Vagina (tissue), 2 donors: ENCODE data around the gene PCDHA8. TPM values are rescaled to one million over a fixed set of nuclear protein-coding genes. Genes with fewer than 3 reads are reported as not detected.
"Not testable (repeated sequence)": the region's sequence is repeated elsewhere in the genome, so short reads cannot be mapped to it uniquely, and the experiment has no call there.

Source experiments
- DNase-seq, 2 donors: peaks; one replicate each; pipeline ENCODE4 v3.0.0-alpha.2; 2017; ENCODE audit errors: extremely low spot score in 2 of 2
- H3K27ac ChIP-seq: fragments of 200-600 bp; sonication (generic); one replicate; pipeline ENCODE4 v1.5.1; 2019
- H3K27me3 ChIP-seq: fragments of 200-600 bp; sonication (generic); one replicate; pipeline ENCODE4 v1.5.1; 2019
- H3K36me3 ChIP-seq, 2 donors: fragments of 200-600 bp; sonication (generic); one replicate each; pipeline ENCODE4 v1.5.1; 2017 to 2019
- H3K4me1 ChIP-seq: fragments of 200-600 bp; sonication (generic); one replicate; pipeline ENCODE4 v1.5.1; 2019
- H3K4me3 ChIP-seq, 2 donors: fragments of 200-600 bp; sonication (generic); 1 replicate in 1 of 2; 2 replicates in 1 of 2; pipeline ENCODE4 v1.5.1; 2016 to 2019
- H3K9me3 ChIP-seq: fragments of 200-600 bp; sonication (generic); one replicate; pipeline ENCODE4 v1.5.1; 2019
- CTCF ChIP-seq, 3 experiments: fragments of 450-650 bp in 2 of 3; fragments of 200-600 bp in 1 of 3; sonication (generic) in 1 of 3; IDR thresholded peaks; one replicate each; pipeline ENCODE4 v1.5.1; 2017 to 2019; ENCODE audit warnings: antibody characterized with exemption in 3 of 3, mild to moderate bottlenecking in 2 of 3, moderate library complexity in 2 of 3
- POLR2A ChIP-seq, 2 donors: fragments of 450-650 bp; IDR thresholded peaks; one replicate each; pipeline ENCODE4 v1.6.1; 2017; ENCODE audit warnings: antibody characterized with exemption in 2 of 2, mild to moderate bottlenecking in 2 of 2, moderate library complexity in 2 of 2
- POLR2AphosphoS5 ChIP-seq, 2 donors: sonication (generic); formaldehyde crosslinking; IDR thresholded peaks; one replicate each; pipeline ENCODE4 v1.9.0; 2017; ENCODE audit warnings: antibody characterized with exemption in 2 of 2, mild to moderate bottlenecking in 2 of 2, low read depth in 1 of 2; ENCODE audit not compliant: insufficient read depth in 1 of 2
- intact Hi-C: fragments of 100-400 bp; cut with DNase I; formaldehyde crosslinking; loops from one replicate; pipeline ENCODE4 v1.15.1; 2023
- total RNA-seq: library from RNA; depleted of rRNA; stranded (reverse); fragments of >200 nt; gene quantifications from one replicate; pipeline ENCODE4 v1.2.3, GENCODE V29; 2016

Gene PCDHA8
- total RNA-seq, 1 donor from 2014 or later, result 0.49 TPM

GRCh38 chr5:140823475-140823874 is 17.5 kb upstream of the PCDHA8 start:
- Histone ChIP-seq H3K36me3 (no peaks in the 10 kb centered on the region), H3K9me3 (peaks cover 3% of the 10 kb centered on the region), H3K4me1 (no peaks in the 10 kb centered on the region), H3K27ac (no peak overlapping the region), H3K27me3 (no peaks in the 10 kb centered on the region), H3K4me3 (no peak overlapping the region)
- no peak for DNase-seq
- TF ChIP-seq POLR2AphosphoS5 (IDR thresholded peaks at IDR 0.05; ENCODE audit: insufficient read depth in 1 of 2, low read depth in 1 of 2) (no peak), CTCF (IDR thresholded peaks at IDR 0.05) (no peak), POLR2A (IDR thresholded peaks at IDR 0.05) (no peak)
- intact Hi-C loops, result no loop called here

- H3K4me3 ChIP-seq, result peak within 1 kb of the TSS in 1 of 2 donors; percentile 24
- no peak for TF ChIP-seq POLR2A (IDR thresholded peaks at IDR 0.05)
- TF ChIP-seq CTCF (IDR thresholded peaks at IDR 0.05), result no peak
- no peak for TF ChIP-seq POLR2AphosphoS5 (IDR thresholded peaks at IDR 0.05; ENCODE audit: insufficient read depth in 1 of 2, low read depth in 1 of 2)
- no peaks in the 10 kb centered on the region for H3K9me3 ChIP-seq
- no peaks in the 10 kb centered on the region for H3K27me3 ChIP-seq
- H3K27ac ChIP-seq, result no peak within 1 kb of the TSS
- no peaks in the 10 kb centered on the region for H3K36me3 ChIP-seq
- no peak for DNase-seq
- intact Hi-C loops, result no loop called here
- H3K4me1 ChIP-seq, result no peaks in the 10 kb centered on the region
Measured at GRCh38 chr5:140827704-140828361, 13.2 kb upstream of the PCDHA8 start, which contains the start of gene PCDHA6. Gene PCDHA6 (plus strand): TSS chr5:140827960. CDS start chr5:140828092, 132 bp downstream.

- no peak for DNase-seq
Measured at GRCh38 chr5:140828362-140828737, 12.6 kb upstream of the PCDHA8 start.

GRCh38 chr5:140829511-140830501 is 11.2 kb upstream of the PCDHA8 start:
- intact Hi-C loops, H3K9me3 ChIP-seq, H3K4me3 ChIP-seq, DNase-seq, H3K4me1 ChIP-seq, H3K27me3 ChIP-seq, H3K36me3 ChIP-seq, H3K27ac ChIP-seq: not testable (repeated sequence)

More at GRCh38 chr5:140828362-140828737, 12.6 kb upstream of the PCDHA8 start:
- H3K27me3 ChIP-seq, result no peaks in the 10 kb centered on the region
- intact Hi-C loops, result no loop called here
- TF ChIP-seq CTCF (IDR thresholded peaks at IDR 0.05), result no peak
- no peak for TF ChIP-seq POLR2A (IDR thresholded peaks at IDR 0.05)
- no peak for TF ChIP-seq POLR2AphosphoS5 (IDR thresholded peaks at IDR 0.05; ENCODE audit: insufficient read depth in 1 of 2, low read depth in 1 of 2)
- no peaks in the 10 kb centered on the region for H3K9me3 ChIP-seq
- no peak overlapping the region for H3K27ac ChIP-seq
- no peaks in the 10 kb centered on the region for H3K36me3 ChIP-seq
- H3K4me1 ChIP-seq, result no peaks in the 10 kb centered on the region
- peak overlapping the region in 1 of 2 donors; percentile 24 for H3K4me3 ChIP-seq

GRCh38 chr5:140833993-140834392 is 7.0 kb upstream of the PCDHA8 start, which contains the start of gene PCDHA7:
Gene PCDHA7 (plus strand): TSS chr5:140834269. CDS start chr5:140834384, 115 bp downstream.
- no peaks in the 10 kb centered on the region for H3K9me3 ChIP-seq
- H3K4me3 ChIP-seq, result peak within 1 kb of the TSS; percentile 13 to 16
- H3K27ac ChIP-seq, result no peak within 1 kb of the TSS
- TF ChIP-seq CTCF (IDR thresholded peaks at IDR 0.05) (no peak), POLR2A (IDR thresholded peaks at IDR 0.05) (no peak), POLR2AphosphoS5 (IDR thresholded peaks at IDR 0.05; ENCODE audit: insufficient read depth in 1 of 2, low read depth in 1 of 2) (no peak)
- H3K4me1 ChIP-seq, result no peaks in the 10 kb centered on the region
- H3K36me3 ChIP-seq, result no peaks in the 10 kb centered on the region
- no peak for DNase-seq
- intact Hi-C loops, result no loop called here
- H3K27me3 ChIP-seq, result no peaks in the 10 kb centered on the region

GRCh38 chr5:140834439-140835008 is 6.5 kb upstream of the PCDHA8 start:
- DNase-seq, H3K27me3 ChIP-seq: not testable (repeated sequence)

More at GRCh38 chr5:140834439-140835008, 6.5 kb upstream of the PCDHA8 start:
- H3K27ac ChIP-seq, H3K9me3 ChIP-seq, H3K36me3 ChIP-seq, intact Hi-C loops, H3K4me1 ChIP-seq: not testable (repeated sequence)
- H3K4me3 ChIP-seq, result peak overlapping the region; percentile 13 to 16
